Measurements from ENCODE around the gene PLRG1.

- TF ChIP-seq CTCF (conservative IDR thresholded peaks at IDR 0.05 in 1 of 2, IDR thresholded peaks at IDR 0.05 in 1 of 2; ENCODE audit: low read depth in 1 of 2, low read length in 2 of 2) (no peak), EZH2 (IDR thresholded peaks at IDR 0.05; ENCODE audit: low read length, missing control alignments) (no peak)
Observed at GRCh38 chr4:154569028-154569427, 18.8 kb upstream of the PLRG1 start.

Measured in fibroblast of lung (primary cell).